ENCODE data around the gene UGT2B28.
"Not testable (repeated sequence)": the region's sequence is repeated elsewhere in the genome, so short reads cannot be mapped to it uniquely, and the experiment has no call there.

The UGT2B28 gene

GRCh38 chr4:69322055-69322454, 41.8 kb downstream of the UGT2B28 start:
- ATAC-seq (ENCODE audit: low read depth) (peak; percentile 61; the same call in 2 of the 3 replicates), DNase-seq (ENCODE audit: low spot score) (no peak)
- no peak for TF ChIP-seq CTCF (IDR thresholded peaks at IDR 0.05; ENCODE audit: poor library complexity, severe bottlenecking)
- Histone ChIP-seq H3K4me1 (ENCODE audit: insufficient read depth, poor library complexity, severe bottlenecking) (no peaks in the 10 kb centered on the region), H3K36me3 (ENCODE audit: low read depth) (no peaks in the 10 kb centered on the region), H3K27ac (ENCODE audit: poor library complexity, severe bottlenecking) (no peak overlapping the region), H3K4me3 (ENCODE audit: severe bottlenecking) (no peak overlapping the region), H3K27me3 (ENCODE audit: insufficient read depth, poor library complexity, severe bottlenecking) (no peaks in the 10 kb centered on the region), H3K9me3 (ENCODE audit: severe bottlenecking) (no peaks in the 10 kb centered on the region)

- DNase-seq (ENCODE audit: low spot score) (no peak), ATAC-seq (ENCODE audit: low read depth) (no peak)
- H3K4me1 ChIP-seq (ENCODE audit: insufficient read depth, poor library complexity, severe bottlenecking): no peaks in the 10 kb centered on the region
- H3K4me3 ChIP-seq (ENCODE audit: severe bottlenecking): no peak overlapping the region
- H3K27ac ChIP-seq (ENCODE audit: poor library complexity, severe bottlenecking): no peak overlapping the region
- no peaks in the 10 kb centered on the region for H3K27me3 ChIP-seq (ENCODE audit: insufficient read depth, poor library complexity, severe bottlenecking)
- H3K9me3 ChIP-seq (ENCODE audit: severe bottlenecking): no peaks in the 10 kb centered on the region
- no peaks in the 10 kb centered on the region for H3K36me3 ChIP-seq (ENCODE audit: low read depth)
- no peak for TF ChIP-seq CTCF (IDR thresholded peaks at IDR 0.05; ENCODE audit: poor library complexity, severe bottlenecking)
These were observed 43.0 kb downstream of the UGT2B28 start for GRCh38 chr4:69323284-69323683.

GRCh38 chr4:69330345-69331047, 50.2 kb downstream of the UGT2B28 start:
- DNase-seq (ENCODE audit: low spot score): no peak
- H3K4me1 ChIP-seq (ENCODE audit: insufficient read depth, poor library complexity, severe bottlenecking): no peaks in the 10 kb centered on the region
- H3K4me3 ChIP-seq (ENCODE audit: severe bottlenecking): no peak overlapping the region
- no peak for TF ChIP-seq CTCF (IDR thresholded peaks at IDR 0.05; ENCODE audit: poor library complexity, severe bottlenecking)
- H3K27ac ChIP-seq (ENCODE audit: poor library complexity, severe bottlenecking): no peak overlapping the region
- no peaks in the 10 kb centered on the region for H3K9me3 ChIP-seq (ENCODE audit: severe bottlenecking)
- no peak for ATAC-seq (ENCODE audit: low read depth)
- no peaks in the 10 kb centered on the region for H3K27me3 ChIP-seq (ENCODE audit: insufficient read depth, poor library complexity, severe bottlenecking)
- H3K36me3 ChIP-seq (ENCODE audit: low read depth): no peaks in the 10 kb centered on the region

GRCh38 chr4:69331304-69331703, 51.0 kb downstream of the UGT2B28 start:
- not testable (repeated sequence) for DNase-seq (ENCODE audit: low spot score); H3K9me3 ChIP-seq (ENCODE audit: severe bottlenecking); ATAC-seq (ENCODE audit: low read depth); H3K36me3 ChIP-seq (ENCODE audit: low read depth); H3K4me1 ChIP-seq (ENCODE audit: insufficient read depth, poor library complexity, severe bottlenecking); H3K4me3 ChIP-seq (ENCODE audit: severe bottlenecking); H3K27me3 ChIP-seq (ENCODE audit: insufficient read depth, poor library complexity, severe bottlenecking); H3K27ac ChIP-seq (ENCODE audit: poor library complexity, severe bottlenecking)

GRCh38 chr4:69335485-69335884, 55.2 kb downstream of the UGT2B28 start:
- not testable (repeated sequence) for H3K27me3 ChIP-seq (ENCODE audit: insufficient read depth, poor library complexity, severe bottlenecking); H3K9me3 ChIP-seq (ENCODE audit: severe bottlenecking); DNase-seq (ENCODE audit: low spot score); H3K36me3 ChIP-seq (ENCODE audit: low read depth); H3K4me1 ChIP-seq (ENCODE audit: insufficient read depth, poor library complexity, severe bottlenecking); H3K4me3 ChIP-seq (ENCODE audit: severe bottlenecking); H3K27ac ChIP-seq (ENCODE audit: poor library complexity, severe bottlenecking); ATAC-seq (ENCODE audit: low read depth)

GRCh38 chr4:69343114-69343513, 62.8 kb downstream of the UGT2B28 start:
- not testable (repeated sequence) for H3K27me3 ChIP-seq (ENCODE audit: insufficient read depth, poor library complexity, severe bottlenecking); H3K4me1 ChIP-seq (ENCODE audit: insufficient read depth, poor library complexity, severe bottlenecking); ATAC-seq (ENCODE audit: low read depth); H3K27ac ChIP-seq (ENCODE audit: poor library complexity, severe bottlenecking); H3K4me3 ChIP-seq (ENCODE audit: severe bottlenecking); H3K36me3 ChIP-seq (ENCODE audit: low read depth); H3K9me3 ChIP-seq (ENCODE audit: severe bottlenecking); DNase-seq (ENCODE audit: low spot score)

GRCh38 chr4:69343558-69344420, 63.5 kb downstream of the UGT2B28 start:
- not testable (repeated sequence) for ATAC-seq (ENCODE audit: low read depth); H3K27ac ChIP-seq (ENCODE audit: poor library complexity, severe bottlenecking); H3K4me1 ChIP-seq (ENCODE audit: insufficient read depth, poor library complexity, severe bottlenecking); H3K27me3 ChIP-seq (ENCODE audit: insufficient read depth, poor library complexity, severe bottlenecking); H3K9me3 ChIP-seq (ENCODE audit: severe bottlenecking); H3K4me3 ChIP-seq (ENCODE audit: severe bottlenecking); DNase-seq (ENCODE audit: low spot score); H3K36me3 ChIP-seq (ENCODE audit: low read depth)
